Parathyroid adenoma (tissue), 2 donors: ENCODE measurements around the gene SYNDIG1.

Experiments used
- H2AFZ ChIP-seq: fragments of 300-600 bp; sonication (generic); one replicate; pipeline ENCODE4 v1.7.0; 2017; ENCODE audit warnings: antibody characterized with exemption, mild to moderate bottlenecking
- H3K27ac ChIP-seq: fragments of 300-600 bp; sonication (generic); one replicate; pipeline ENCODE4 v1.7.0; 2017
- H3K27me3 ChIP-seq: fragments of 300-600 bp; sonication (generic); one replicate; pipeline ENCODE4 v1.7.0; 2017; ENCODE audit warnings: low read length; ENCODE audit not compliant: control insufficient read depth, insufficient read depth
- H3K36me3 ChIP-seq: fragments of 300-600 bp; sonication (generic); one replicate; pipeline ENCODE4 v1.7.0; 2017; ENCODE audit warnings: low read length; ENCODE audit not compliant: control insufficient read depth, insufficient read depth
- H3K4me1 ChIP-seq: fragments of 300-600 bp; sonication (generic); one replicate; pipeline ENCODE4 v1.7.0; 2017; ENCODE audit warnings: control low read depth
- H3K4me2 ChIP-seq: fragments of 300-600 bp; sonication (generic); one replicate; pipeline ENCODE4 v1.7.0; 2017; ENCODE audit warnings: low read length
- H3K4me3 ChIP-seq: fragments of 300-600 bp; sonication (generic); one replicate; pipeline ENCODE4 v1.7.0; 2017; ENCODE audit warnings: low read depth, low read length
- H3K79me2 ChIP-seq: fragments of 300-600 bp; sonication (generic); one replicate; pipeline ENCODE4 v1.7.0; 2017; ENCODE audit warnings: control low read depth
- H3K9ac ChIP-seq: fragments of 300-600 bp; sonication (generic); one replicate; pipeline ENCODE4 v1.7.0; 2017; ENCODE audit warnings: mild to moderate bottlenecking
- H3K9me3 ChIP-seq: fragments of 300-600 bp; sonication (generic); one replicate; pipeline ENCODE4 v1.7.0; 2017; ENCODE audit warnings: low read length; ENCODE audit not compliant: control insufficient read depth
- TF ChIP-seq, protein P1 (sequence below): fragments of 300-600 bp; sonication (generic); IDR thresholded peaks from one replicate; pipeline ENCODE4 v1.7.0; 2017; ENCODE audit warnings: antibody characterized with exemption, mild to moderate bottlenecking
- donor health status: primary hyperparathyroidism.

Gene SYNDIG1

DNA sequence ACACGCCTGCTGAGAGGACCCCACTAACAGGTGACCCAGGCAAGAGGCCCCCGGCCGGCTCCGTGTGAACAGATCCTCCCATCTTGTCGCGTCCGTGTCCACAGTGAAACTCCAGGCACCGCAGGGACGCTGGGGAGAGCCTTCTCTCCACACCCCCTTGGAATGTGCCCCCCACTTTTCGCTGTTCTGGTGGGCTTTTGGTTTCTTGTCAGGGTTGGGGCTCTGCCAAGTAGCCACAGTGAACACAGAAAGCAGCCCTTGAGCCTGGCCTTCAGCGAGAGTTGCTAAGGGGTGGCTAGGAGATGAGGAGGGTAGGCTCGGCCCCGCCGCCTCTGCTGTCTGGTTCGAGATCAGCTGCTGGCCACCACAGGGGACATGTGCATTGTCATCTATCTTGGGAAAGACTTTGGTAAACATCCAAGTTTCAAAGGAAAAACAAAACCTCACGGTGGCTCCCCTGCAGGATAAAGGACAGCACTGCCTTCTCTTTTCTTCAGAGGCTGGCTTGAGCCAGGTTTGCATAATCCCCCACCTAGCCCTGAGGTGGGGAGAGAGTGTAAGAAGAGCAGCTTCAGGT is 22.7 kb downstream of the SYNDIG1 start:
- Histone ChIP-seq H3K27ac (no peak overlapping the region), H3K4me3 (no peak overlapping the region), H3K36me3 (no peaks in the 10 kb centered on the region), H3K9me3 (no peaks in the 10 kb centered on the region), H3K4me2 (no peak overlapping the region), H3K4me1 (no peaks in the 10 kb centered on the region), H3K79me2 (no peaks in the 10 kb centered on the region), H3K9ac (no peak overlapping the region), H3K27me3 (no peaks in the 10 kb centered on the region), H2AFZ (no peak overlapping the region)
- TF ChIP-seq, protein P1, sequence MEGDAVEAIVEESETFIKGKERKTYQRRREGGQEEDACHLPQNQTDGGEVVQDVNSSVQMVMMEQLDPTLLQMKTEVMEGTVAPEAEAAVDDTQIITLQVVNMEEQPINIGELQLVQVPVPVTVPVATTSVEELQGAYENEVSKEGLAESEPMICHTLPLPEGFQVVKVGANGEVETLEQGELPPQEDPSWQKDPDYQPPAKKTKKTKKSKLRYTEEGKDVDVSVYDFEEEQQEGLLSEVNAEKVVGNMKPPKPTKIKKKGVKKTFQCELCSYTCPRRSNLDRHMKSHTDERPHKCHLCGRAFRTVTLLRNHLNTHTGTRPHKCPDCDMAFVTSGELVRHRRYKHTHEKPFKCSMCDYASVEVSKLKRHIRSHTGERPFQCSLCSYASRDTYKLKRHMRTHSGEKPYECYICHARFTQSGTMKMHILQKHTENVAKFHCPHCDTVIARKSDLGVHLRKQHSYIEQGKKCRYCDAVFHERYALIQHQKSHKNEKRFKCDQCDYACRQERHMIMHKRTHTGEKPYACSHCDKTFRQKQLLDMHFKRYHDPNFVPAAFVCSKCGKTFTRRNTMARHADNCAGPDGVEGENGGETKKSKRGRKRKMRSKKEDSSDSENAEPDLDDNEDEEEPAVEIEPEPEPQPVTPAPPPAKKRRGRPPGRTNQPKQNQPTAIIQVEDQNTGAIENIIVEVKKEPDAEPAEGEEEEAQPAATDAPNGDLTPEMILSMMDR, result no peak

DNA sequence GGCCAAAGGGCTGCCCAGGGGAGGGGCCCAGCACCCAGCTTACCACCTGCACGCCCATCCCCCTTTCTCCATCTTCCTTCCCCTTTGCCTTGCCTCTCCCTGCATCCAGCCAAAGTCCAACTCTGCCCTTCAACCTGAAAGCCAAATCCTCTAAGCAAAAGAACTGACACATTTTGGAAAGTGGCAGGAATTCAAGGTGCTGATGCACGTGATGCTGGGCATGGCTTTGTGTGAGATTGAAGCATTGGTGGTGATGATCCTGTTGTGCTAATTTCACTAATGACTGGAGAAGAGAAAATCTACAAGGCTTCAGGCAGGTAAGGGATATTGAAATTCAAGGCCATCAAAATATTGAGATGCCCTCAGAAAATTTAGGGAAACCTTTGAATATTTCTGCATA is 23.3 kb downstream of the SYNDIG1 start:
- no peak overlapping the region for H3K27ac ChIP-seq
- TF ChIP-seq, protein P1, result no peak
- no peaks in the 10 kb centered on the region for H3K27me3 ChIP-seq
- H3K79me2 ChIP-seq, result no peaks in the 10 kb centered on the region
- no peaks in the 10 kb centered on the region for H3K36me3 ChIP-seq
- H3K4me3 ChIP-seq, result no peak overlapping the region
- H3K4me2 ChIP-seq, result no peak overlapping the region
- H3K9me3 ChIP-seq, result no peaks in the 10 kb centered on the region
- H3K9ac ChIP-seq, result no peak overlapping the region
- no peak overlapping the region for H2AFZ ChIP-seq
- no peaks in the 10 kb centered on the region for H3K4me1 ChIP-seq

DNA sequence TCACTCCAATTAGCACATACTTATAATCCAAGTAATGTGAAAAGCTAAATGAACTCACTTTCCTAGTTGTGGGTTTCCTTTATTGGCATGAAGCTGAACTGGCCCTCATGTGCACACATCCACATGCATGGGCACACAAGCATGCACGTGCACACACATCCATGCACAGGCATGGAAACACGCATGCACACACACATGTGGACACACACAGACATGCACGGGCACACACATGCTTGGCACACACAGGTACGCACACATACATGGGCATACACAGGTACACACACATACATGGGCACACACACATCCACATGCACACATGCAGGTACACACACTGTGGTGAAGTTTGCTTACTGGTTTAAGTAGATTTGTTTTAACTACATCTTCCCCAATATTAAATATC is 23.8 kb downstream of the SYNDIG1 start:
- H3K9ac ChIP-seq, result no peak overlapping the region
- no peak overlapping the region for H3K4me2 ChIP-seq
- H3K79me2 ChIP-seq, result no peaks in the 10 kb centered on the region
- no peak overlapping the region for H3K4me3 ChIP-seq
- H2AFZ ChIP-seq, result no peak overlapping the region
- TF ChIP-seq, protein P1, result no peak
- H3K4me1 ChIP-seq, result no peaks in the 10 kb centered on the region
- no peak overlapping the region for H3K27ac ChIP-seq
- no peaks in the 10 kb centered on the region for H3K27me3 ChIP-seq
- H3K36me3 ChIP-seq, result no peaks in the 10 kb centered on the region
- H3K9me3 ChIP-seq, result no peaks in the 10 kb centered on the region

DNA sequence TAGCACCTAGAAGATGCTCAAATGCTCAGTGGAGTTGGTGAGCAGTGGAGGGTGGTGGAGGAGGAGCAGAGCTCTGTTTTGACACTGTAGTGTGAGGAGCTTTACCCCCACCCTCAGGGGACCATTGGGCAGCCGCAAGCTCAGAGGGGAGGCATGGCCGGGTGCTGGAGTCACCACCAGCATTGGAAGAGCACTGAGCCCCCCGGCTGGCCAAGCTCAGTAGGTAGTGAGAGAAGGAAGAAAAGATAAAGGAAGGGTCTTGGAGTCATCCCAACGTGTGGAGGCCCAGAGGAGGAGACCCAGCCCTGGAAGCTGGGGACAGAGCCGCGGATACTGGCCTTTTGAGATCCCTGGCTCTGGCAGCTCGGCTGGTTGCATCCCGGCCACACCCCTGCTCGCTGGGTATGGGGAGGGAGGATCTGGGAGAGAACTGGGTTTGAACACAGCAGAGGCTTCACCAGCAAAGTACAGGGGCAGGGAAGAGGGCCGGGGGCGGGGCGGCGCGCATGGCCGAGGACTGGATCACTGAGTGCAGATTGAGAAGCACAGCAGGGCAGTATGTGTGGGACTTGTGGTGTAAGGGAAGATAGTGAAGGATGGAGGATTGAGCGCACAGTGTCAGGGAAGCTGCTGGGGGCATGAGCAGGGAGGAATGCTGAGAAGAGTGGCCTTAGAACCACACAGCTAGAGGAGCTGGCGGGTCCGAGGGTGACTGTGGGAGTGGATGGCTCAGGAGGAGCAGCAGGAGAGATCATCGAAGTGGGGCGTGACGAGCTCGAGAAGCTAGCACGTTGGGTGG is 24.4 kb downstream of the SYNDIG1 start:
- Histone ChIP-seq H3K4me1 (no peaks in the 10 kb centered on the region), H2AFZ (no peak overlapping the region), H3K9ac (no peak overlapping the region), H3K9me3 (no peaks in the 10 kb centered on the region), H3K4me2 (no peak overlapping the region), H3K79me2 (no peaks in the 10 kb centered on the region), H3K36me3 (no peaks in the 10 kb centered on the region), H3K27ac (no peak overlapping the region), H3K27me3 (no peaks in the 10 kb centered on the region), H3K4me3 (no peak overlapping the region)
- TF ChIP-seq, protein P1, result no peak
